Activated gamma-delta T cell treated with Interleukin-2 at 50 U/mL for 16 hours (primary cell): ENCODE data around the gene FGD6.
A peak's percentile ranks its signal among the peaks of the same experiment; 100 is the strongest.

ENCODE experiments used
- DNase-seq: peaks from one replicate; pipeline ENCODE4 v3.0.0-alpha.2; 2020

The FGD6 gene

DNA sequence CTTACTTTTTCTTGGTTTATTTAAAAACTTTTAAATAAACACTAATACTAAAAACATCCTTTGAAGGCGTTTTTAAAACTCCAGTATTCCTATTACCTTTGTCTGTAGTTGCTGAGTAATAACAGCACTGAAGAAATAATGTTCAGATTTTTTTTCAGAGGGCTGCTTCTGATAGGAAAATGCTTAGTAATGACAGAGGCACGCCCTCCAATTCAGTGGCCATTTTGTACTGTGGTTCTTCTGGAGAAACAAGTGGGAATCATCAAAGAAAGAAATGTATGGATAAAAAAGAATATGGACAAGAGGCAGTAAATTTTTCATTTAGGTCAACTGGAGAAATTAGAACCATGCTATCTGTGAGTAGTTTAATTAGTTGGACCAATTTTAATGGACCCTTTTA is 13.9 kb upstream of the FGD6 start:
- no peak for DNase-seq

- DNase-seq = no peak
These were observed 13.0 kb upstream of the FGD6 start for GRCh38 chr12:95230313-95230712.

GRCh38 chr12:95229636-95230035 is 12.4 kb upstream of the FGD6 start:
- no peak for DNase-seq

- no peak for DNase-seq
These were observed 11.3 kb upstream of the FGD6 start for GRCh38 chr12:95228617-95229016.

- no peak for DNase-seq
These were observed 10.6 kb upstream of the FGD6 start for GRCh38 chr12:95227818-95228356.

DNA sequence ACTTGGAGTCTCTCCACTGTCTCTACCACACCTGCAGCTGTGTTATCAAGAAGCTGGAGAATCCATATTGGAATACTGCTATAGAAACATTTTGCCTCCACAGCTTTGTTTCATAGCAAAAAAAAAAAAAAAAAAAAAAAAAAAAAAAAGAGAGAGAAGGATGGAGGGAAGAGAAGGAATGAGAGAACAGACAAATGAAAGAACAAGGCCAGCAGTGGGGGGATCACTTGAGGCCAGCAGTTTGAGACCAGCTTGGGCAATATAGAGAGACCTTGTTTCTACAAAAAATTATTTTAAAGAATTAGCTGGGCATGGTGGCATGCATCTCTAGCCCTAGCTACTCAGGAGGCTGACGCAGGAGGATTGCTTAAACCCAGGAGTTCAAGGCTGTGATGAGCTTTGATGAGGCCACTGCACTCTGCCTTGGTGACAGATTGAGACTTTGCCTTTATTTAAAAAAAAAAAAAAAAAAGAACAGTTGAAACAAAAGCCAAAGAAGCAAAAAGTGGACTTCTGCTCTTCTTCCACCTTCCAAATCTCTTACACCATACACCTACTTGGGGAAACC is 8.5 kb upstream of the FGD6 start:
- DNase-seq = no peak

- no peak for DNase-seq
These were observed 7.2 kb upstream of the FGD6 start for GRCh38 chr12:95224202-95225170.

DNA sequence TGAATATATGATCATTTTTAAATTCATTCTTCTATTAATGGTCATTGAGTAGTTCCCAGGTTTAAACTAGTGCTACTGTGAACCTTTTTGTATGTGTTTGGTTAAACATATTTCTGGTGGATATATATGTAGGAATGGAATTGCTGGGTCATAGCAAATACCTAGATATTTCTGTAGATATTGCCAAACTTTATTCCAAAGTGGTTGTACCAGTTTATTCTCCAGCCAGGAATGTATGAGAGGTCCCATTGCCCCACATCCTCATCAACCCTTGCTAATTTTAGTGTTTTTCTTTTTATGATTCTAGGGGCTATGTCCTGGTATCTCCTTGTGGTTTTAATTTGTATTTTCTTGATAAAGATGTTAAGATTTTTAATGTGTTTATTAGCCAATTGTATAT is 3.5 kb upstream of the FGD6 start:
- no peak for DNase-seq

GRCh38 chr12:95220190-95220589 is 2.9 kb upstream of the FGD6 start:
- no peak for DNase-seq

GRCh38 chr12:95218150-95219133 is 1.2 kb upstream of the FGD6 start:
- DNase-seq = peak; percentile 18

- DNase-seq = no peak
These were observed 423 bp downstream of the FGD6 start for GRCh38 chr12:95216711-95217376.

DNA sequence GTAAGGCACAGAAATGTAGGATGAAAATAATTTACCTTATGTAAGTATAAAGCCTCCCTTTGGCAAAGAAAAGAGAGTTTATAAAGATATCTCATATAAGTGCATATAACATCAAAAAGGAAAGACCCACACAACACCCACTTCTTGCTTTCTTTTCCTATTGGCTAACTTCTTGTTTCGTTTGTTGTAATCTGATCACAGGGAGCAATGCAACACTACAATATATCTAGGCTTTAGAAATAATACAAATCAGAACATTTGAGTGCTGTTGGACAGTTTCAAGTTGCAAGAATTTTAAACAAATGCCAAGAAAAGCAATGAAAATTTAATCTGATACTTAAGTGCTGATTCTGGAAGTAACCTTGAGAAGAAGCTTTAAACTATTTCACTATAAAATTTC is 1.3 kb downstream of the FGD6 start:
- DNase-seq = no peak

- DNase-seq = no peak
These were observed 2.8 kb downstream of the FGD6 start for GRCh38 chr12:95214466-95214865.

- DNase-seq = no peak
These were observed 3.3 kb downstream of the FGD6 start for GRCh38 chr12:95213928-95214327.

- DNase-seq = no peak
These were observed 4.1 kb downstream of the FGD6 start for GRCh38 chr12:95213119-95213518.

DNA sequence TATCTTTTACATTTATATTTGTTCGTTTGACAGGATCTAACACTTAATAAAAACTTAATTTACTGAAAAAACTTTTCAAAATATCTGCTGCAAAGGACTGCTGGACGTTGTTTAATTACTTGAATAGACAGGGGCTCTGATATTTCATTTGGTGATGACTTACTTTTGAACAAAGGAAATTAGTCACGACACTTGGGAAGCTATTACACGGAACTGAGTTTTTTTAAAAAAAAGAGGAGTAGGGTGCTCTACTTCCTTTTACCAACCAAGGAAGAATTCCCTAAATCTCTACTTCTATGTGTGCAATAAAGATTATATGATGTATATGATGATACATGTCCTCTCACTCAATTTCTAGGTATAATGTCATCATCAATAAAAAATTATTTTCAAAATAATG is 4.7 kb downstream of the FGD6 start:
- DNase-seq = no peak

DNA sequence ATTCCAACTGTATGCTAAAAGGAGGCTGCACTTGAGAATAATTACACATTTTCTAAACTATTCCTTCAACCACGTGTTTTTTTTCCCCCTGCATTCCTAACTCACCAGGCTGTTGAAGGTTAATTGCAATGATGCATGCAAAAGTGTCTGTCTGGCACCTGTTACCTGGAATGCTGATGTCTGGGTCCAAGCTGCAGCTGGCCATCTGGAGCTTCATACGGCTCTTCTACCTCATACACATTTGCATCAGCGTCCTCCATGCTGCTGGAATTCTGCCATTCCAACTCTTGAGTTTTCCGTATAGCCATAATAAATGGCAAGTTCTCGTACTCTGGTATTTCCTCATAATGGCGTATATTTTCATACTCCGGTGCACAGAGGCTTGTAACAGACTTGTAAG is 8.6 kb downstream of the FGD6 start:
- no peak for DNase-seq

- DNase-seq = no peak
These were observed 9.9 kb downstream of the FGD6 start for GRCh38 chr12:95207407-95207806.

GRCh38 chr12:95206916-95207315 is 10.4 kb downstream of the FGD6 start:
- no peak for DNase-seq

DNA sequence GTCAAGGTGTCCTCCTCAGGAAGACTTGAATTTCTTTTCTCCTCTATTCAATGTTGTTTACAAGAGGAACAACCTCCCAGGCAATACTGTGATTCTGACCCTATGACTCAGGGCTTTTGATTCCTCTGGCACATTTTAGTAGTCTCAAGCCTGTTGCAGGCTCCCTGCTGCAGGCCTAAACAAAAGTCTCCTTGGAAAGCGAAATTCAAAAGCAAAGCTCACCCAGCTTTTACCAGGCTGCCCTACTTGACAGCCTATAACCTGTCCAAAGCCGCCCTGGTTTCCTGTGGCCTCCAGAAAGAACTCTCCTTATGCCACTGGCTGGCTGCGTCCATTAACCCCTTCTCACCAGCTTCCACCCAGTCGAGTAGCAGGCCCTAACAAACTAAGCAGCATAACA is 11.6 kb downstream of the FGD6 start:
- no peak for DNase-seq

DNA sequence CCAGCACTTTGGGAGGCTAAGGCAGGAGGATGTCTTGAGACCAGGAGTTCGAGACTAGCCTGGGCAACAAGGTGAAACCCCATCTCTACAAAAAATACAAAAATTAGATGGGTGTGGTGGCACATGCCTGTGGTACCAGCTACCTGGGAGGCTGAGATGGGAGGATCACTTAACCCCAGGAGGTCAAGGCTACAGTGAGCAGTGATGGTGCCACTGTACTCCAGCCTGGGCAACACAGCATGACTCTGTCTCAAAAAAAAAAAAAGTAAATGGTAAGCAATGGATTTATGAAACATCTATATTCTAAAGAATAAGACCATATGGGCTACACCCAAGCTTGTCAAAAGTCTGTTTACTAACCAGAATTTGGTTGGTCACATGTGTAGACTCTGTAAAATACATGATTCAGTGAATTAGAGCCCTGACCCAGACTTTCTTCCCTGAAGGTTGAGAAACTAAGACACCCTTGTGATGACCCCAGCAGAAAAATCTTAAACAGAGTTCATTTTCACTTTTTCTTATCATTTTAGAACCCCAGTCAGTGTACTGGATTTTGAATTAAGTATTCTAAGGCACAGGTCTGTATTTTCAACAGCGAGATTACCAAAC is 12.1 kb downstream of the FGD6 start:
- DNase-seq = no peak
